Measurements from ENCODE around the gene HDAC11. TPM values are rescaled to one million over a fixed set of nuclear protein-coding genes. Genes with fewer than 3 reads are reported as not detected.
"Not testable (repeated sequence)": the region's sequence is repeated elsewhere in the genome, so short reads cannot be mapped to it uniquely, and the experiment has no call there.

HDAC11 gene
- total RNA-seq, 1 donor from 2014 or later = 15.2 TPM

- no peak overlapping the region for H3K4me3 Mint-ChIP-seq (ENCODE audit: unreplicated experiment)
- peaks cover 46% of the 10 kb centered on the region for H3K4me1 Mint-ChIP-seq (ENCODE audit: low read depth)
- H3K27ac Mint-ChIP-seq (ENCODE audit: unreplicated experiment) = no peak overlapping the region
- no peak for DNase-seq (ENCODE audit: low spot score)
- no peaks in the 10 kb centered on the region for H3K36me3 Mint-ChIP-seq (ENCODE audit: low read depth)
- H3K9me3 Mint-ChIP-seq (ENCODE audit: low read depth) = peaks cover 3% of the 10 kb centered on the region
- TF ChIP-seq, protein P1, sequence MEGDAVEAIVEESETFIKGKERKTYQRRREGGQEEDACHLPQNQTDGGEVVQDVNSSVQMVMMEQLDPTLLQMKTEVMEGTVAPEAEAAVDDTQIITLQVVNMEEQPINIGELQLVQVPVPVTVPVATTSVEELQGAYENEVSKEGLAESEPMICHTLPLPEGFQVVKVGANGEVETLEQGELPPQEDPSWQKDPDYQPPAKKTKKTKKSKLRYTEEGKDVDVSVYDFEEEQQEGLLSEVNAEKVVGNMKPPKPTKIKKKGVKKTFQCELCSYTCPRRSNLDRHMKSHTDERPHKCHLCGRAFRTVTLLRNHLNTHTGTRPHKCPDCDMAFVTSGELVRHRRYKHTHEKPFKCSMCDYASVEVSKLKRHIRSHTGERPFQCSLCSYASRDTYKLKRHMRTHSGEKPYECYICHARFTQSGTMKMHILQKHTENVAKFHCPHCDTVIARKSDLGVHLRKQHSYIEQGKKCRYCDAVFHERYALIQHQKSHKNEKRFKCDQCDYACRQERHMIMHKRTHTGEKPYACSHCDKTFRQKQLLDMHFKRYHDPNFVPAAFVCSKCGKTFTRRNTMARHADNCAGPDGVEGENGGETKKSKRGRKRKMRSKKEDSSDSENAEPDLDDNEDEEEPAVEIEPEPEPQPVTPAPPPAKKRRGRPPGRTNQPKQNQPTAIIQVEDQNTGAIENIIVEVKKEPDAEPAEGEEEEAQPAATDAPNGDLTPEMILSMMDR (IDR thresholded peaks at IDR 0.05) = no peak
- no peaks in the 10 kb centered on the region for H3K27me3 Mint-ChIP-seq (ENCODE audit: low read depth)
Observed at GRCh38 chr3:13521309-13521708, 41.2 kb downstream of the HDAC11 start.

GRCh38 chr3:13521749-13522148 is 41.6 kb downstream of the HDAC11 start:
- H3K4me3 Mint-ChIP-seq (ENCODE audit: unreplicated experiment); DNase-seq (ENCODE audit: low spot score); H3K9me3 Mint-ChIP-seq (ENCODE audit: low read depth); H3K27ac Mint-ChIP-seq (ENCODE audit: unreplicated experiment); H3K36me3 Mint-ChIP-seq (ENCODE audit: low read depth); H3K27me3 Mint-ChIP-seq (ENCODE audit: low read depth): not testable (repeated sequence)
- H3K4me1 Mint-ChIP-seq (ENCODE audit: low read depth) = peaks cover 46% of the 10 kb centered on the region

GRCh38 chr3:13522236-13522635 is 42.1 kb downstream of the HDAC11 start:
- peaks cover 3% of the 10 kb centered on the region for H3K9me3 Mint-ChIP-seq (ENCODE audit: low read depth)
- no peak overlapping the region for H3K4me3 Mint-ChIP-seq (ENCODE audit: unreplicated experiment)
- peaks cover 43% of the 10 kb centered on the region for H3K4me1 Mint-ChIP-seq (ENCODE audit: low read depth)
- no peak for DNase-seq (ENCODE audit: low spot score)
- TF ChIP-seq, protein P1 (IDR thresholded peaks at IDR 0.05) = no peak
- no peaks in the 10 kb centered on the region for H3K27me3 Mint-ChIP-seq (ENCODE audit: low read depth)
- no peaks in the 10 kb centered on the region for H3K36me3 Mint-ChIP-seq (ENCODE audit: low read depth)
- no peak overlapping the region for H3K27ac Mint-ChIP-seq (ENCODE audit: unreplicated experiment)

DNA sequence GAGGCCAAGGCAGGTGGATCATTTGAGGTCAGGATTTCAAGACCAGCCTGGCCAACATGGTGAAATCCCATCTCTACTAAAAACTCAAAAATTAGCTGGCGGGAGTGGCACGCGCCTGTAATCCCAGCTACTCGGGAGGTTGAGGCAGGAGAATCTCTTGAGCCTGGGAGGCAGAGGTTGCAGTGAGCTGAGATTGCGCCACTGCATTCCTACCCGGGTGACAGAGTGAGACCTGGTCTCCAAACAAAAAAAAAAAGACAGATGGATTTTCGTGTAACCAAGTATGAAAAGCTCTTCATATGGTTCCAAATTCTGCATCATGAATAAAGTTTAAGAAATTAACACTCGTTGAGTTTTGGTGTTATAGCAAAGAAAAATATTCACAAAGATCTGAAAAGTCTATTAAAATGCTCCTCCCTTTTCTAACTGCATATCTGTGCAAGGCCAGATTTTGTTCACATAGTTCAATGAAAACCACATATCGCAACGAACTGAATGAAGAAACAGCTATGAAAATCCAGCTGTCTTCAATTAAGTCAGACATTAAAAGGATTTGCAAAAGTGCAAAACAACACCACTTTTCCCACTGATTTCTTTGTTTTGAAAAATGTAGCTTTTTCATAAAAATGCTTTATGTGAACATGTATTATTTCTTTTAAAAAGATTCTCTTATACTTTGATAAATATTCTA is 45.0 kb downstream of the HDAC11 start:
- Mint-ChIP-seq H3K36me3 (ENCODE audit: low read depth) (no peaks in the 10 kb centered on the region), H3K27ac (ENCODE audit: unreplicated experiment) (peak overlapping the region; percentile 77), H3K9me3 (ENCODE audit: low read depth) (peaks cover 3% of the 10 kb centered on the region), H3K4me1 (ENCODE audit: low read depth) (peaks cover 33% of the 10 kb centered on the region), H3K4me3 (ENCODE audit: unreplicated experiment) (no peak overlapping the region), H3K27me3 (ENCODE audit: low read depth) (no peaks in the 10 kb centered on the region)
- TF ChIP-seq, protein P1 (IDR thresholded peaks at IDR 0.05) = no peak
- no peak for DNase-seq (ENCODE audit: low spot score)

DNA sequence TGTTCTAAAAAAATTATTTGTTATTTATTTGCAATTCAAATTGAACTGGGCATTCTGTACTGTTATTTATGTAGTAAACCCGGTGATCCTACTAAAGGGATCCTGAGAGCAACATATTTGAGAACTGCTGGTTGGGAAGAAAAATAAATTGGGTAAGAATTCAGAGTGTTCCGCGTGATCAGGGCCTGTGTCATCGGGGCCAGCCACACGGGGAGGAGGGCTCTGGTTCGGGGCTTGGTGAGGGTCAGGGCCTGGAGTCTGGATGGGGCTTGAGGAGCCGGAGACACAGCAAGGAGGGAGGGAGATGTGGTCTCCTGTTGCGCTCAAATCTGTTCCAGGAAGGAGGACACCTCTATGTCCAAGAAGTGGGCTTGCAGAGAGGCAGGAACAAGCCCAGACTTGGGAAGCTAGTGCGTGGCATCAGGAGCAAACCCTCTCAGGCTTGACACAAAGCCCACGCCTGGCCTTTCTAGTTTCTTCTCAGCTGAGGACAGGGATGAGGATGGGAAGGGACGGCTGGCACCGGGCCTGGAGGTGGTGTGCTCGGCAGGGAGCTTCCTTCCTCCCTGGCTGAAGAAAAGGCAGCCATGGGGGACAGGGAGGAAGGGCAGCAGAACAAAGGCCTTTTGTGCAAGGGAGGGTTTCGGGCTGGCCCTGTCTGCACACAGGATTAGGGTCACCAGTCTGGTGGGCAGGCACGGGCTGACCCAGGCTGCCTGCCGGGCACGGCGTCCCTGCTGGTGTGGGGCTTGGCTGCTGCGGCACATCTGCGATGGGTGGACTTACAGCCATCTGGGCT is 45.9 kb downstream of the HDAC11 start:
- peaks cover 33% of the 10 kb centered on the region for H3K4me1 Mint-ChIP-seq (ENCODE audit: low read depth)
- H3K27me3 Mint-ChIP-seq (ENCODE audit: low read depth) = no peaks in the 10 kb centered on the region
- H3K36me3 Mint-ChIP-seq (ENCODE audit: low read depth) = no peaks in the 10 kb centered on the region
- H3K9me3 Mint-ChIP-seq (ENCODE audit: low read depth) = peaks cover 3% of the 10 kb centered on the region
- DNase-seq (ENCODE audit: low spot score) = peak; percentile 91
- peak overlapping the region; percentile 98 for H3K27ac Mint-ChIP-seq (ENCODE audit: unreplicated experiment)
- H3K4me3 Mint-ChIP-seq (ENCODE audit: unreplicated experiment) = peak overlapping the region; percentile 17
- TF ChIP-seq, protein P1 (IDR thresholded peaks at IDR 0.05) = no peak

All from chondrocyte (in vitro differentiated cells).